DOHH2 (cell line): ENCODE measurements around the gene LINGO3.

ENCODE experiments used
- EZH2phosphoT487 ChIP-seq: fragments of 200-600 bp; sonication (generic); IDR thresholded peaks from 2 replicates; pipeline ENCODE4 v1.6.1; 2017; ENCODE audit warnings: borderline replicate concordance, mild to moderate bottlenecking, antibody characterized with exemption, low read length, moderate library complexity, mixed read lengths
- TF ChIP-seq, protein P1 (sequence below): fragments of 200-600 bp; sonication (generic); IDR thresholded peaks from one replicate; pipeline ENCODE4 v1.5.1; 2014; ENCODE audit warnings: antibody characterized with exemption, mild to moderate bottlenecking, low read depth, low read length; ENCODE audit not compliant: poor library complexity, severe bottlenecking

DNA sequence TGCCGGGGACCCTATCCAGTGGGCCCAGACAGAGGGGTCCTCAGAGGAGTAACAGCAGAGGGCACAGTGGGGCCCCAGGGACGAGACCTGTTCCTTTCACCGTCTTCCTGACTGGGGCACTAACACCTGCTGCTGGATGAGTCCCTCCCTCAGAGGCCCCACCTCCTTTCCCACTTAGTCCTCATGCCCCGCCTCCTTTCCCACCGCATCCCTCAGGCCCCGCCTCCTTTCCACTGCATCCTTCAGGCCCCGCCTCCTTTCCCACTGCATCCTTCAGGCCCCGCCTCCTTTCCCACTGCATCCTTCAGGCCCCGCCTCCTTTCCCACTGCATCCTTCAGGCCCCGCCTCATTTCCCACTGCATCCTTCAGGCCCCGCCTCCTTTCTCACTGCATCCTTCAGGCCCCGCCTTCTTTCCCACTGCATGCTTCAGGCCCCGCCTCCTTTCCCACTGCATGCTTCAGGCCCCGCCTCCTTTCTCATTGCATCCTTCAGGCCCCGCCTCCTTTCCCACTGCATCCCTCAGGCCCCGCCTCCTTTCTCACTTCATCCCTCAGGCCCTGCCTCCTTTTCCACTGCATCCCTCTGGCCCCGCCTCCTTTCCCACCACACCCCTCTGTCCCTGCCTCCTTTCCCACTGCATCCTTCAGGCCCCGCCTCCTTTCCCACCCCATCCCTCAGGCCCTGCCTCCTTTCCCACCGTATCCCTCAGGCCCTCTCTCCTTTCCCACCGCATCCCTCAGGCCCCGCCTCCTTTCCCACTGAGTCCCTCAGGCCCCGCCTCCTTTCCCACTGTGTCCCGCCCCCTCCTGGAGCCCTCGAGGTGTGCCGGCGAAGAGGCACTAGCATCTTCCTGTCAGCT lies 27.3 kb upstream of the LINGO3 start:
- TF ChIP-seq, protein P1, sequence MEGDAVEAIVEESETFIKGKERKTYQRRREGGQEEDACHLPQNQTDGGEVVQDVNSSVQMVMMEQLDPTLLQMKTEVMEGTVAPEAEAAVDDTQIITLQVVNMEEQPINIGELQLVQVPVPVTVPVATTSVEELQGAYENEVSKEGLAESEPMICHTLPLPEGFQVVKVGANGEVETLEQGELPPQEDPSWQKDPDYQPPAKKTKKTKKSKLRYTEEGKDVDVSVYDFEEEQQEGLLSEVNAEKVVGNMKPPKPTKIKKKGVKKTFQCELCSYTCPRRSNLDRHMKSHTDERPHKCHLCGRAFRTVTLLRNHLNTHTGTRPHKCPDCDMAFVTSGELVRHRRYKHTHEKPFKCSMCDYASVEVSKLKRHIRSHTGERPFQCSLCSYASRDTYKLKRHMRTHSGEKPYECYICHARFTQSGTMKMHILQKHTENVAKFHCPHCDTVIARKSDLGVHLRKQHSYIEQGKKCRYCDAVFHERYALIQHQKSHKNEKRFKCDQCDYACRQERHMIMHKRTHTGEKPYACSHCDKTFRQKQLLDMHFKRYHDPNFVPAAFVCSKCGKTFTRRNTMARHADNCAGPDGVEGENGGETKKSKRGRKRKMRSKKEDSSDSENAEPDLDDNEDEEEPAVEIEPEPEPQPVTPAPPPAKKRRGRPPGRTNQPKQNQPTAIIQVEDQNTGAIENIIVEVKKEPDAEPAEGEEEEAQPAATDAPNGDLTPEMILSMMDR: no peak
- no peak for TF ChIP-seq EZH2phosphoT487
